Adrenal gland (tissue), 12 donors: Measurements from ENCODE around the gene TTF2. TPM values are rescaled to one million over a fixed set of nuclear protein-coding genes. Genes with fewer than 3 reads are reported as not detected.

ENCODE experiments used
- DNase-seq, 7 donors: peaks; one replicate each; pipeline ENCODE4 v3.0.0-alpha.2; 2019 to 2020
- H3K27ac ChIP-seq, 5 donors: fragments of 200-600 bp; sonication (generic) in 4 of 5; 1 replicate in 3 of 5; 2 replicates in 2 of 5; pipeline versions ENCODE4 v1.5.1 to v1.8.0; 2016 to 2020; ENCODE audit warnings: mild to moderate bottlenecking in 1 of 5
- H3K27me3 ChIP-seq: fragments of 200-600 bp; 2 replicates; pipeline ENCODE4 v1.8.0; 2021
- H3K36me3 ChIP-seq, 2 donors: fragments of 200-600 bp; replicated peaks in 1 of 2; 1 replicate in 1 of 2; 2 replicates in 1 of 2; pipeline versions ENCODE4 v1.5.1 to v1.8.0; 2018 to 2022
- H3K4me1 ChIP-seq, 2 donors: fragments of 200-600 bp; replicated peaks in 1 of 2; 1 replicate in 1 of 2; 2 replicates in 1 of 2; pipeline versions ENCODE4 v1.5.1 to v1.8.0; 2018 to 2021
- H3K4me3 ChIP-seq, 4 donors: fragments of 200-600 bp; sonication (generic) in 3 of 4; one replicate each; pipeline ENCODE4 v1.5.1; 2016 to 2018
- H3K9me3 ChIP-seq, 3 donors: fragments of 200-600 bp; sonication (generic) in 1 of 3; replicated peaks in 1 of 3; 1 replicate in 2 of 3; 2 replicates in 1 of 3; pipeline versions ENCODE4 v1.5.1 to v1.8.0; 2016 to 2021
- POLR2A ChIP-seq, 2 donors: fragments of 450-650 bp; IDR thresholded peaks; one replicate each; pipeline ENCODE4 v1.6.1; 2017; ENCODE audit warnings: antibody characterized with exemption in 2 of 2, mild to moderate bottlenecking in 2 of 2, moderate library complexity in 1 of 2
- WGBS, 4 donors: extraction: QIAGEN DNeasy Blood & Tissue Kit in 2 of 4; methylation state at CpG; one replicate each; pipeline versions ENCODE4 v1.1.5 to v1.1.7; 2013 to 2017; 5-methylcytosine and 5-hydroxymethylcytosine counted together
- intact Hi-C, 2 donors: fragments of 100-400 bp; cut with DNase I; formaldehyde crosslinking; loops; one replicate each; pipeline versions ENCODE4 v1.14.1 to v1.15.0; 2022 to 2023
- polyA plus RNA-seq, 3 donors: library from polyadenylated mRNA; stranded (reverse); fragments of 200-250 nt in 2 of 3; fragments of 350-450 nt in 1 of 3; fragmentation: Illumina TruSeq in 1 of 3; extraction: RNeasy Lipid Tissue Mini Kit (QIAGEN cat#74804) in 1 of 3; gene quantifications; one replicate each; pipeline ENCODE4 v1.2.3, GENCODE V29; 2013 to 2014
- total RNA-seq, 9 donors: library from RNA; depleted of rRNA in 4 of 9; stranded (reverse); fragments of >200 nt in 4 of 9; fragments of 120-200 nt in 1 of 9; fragmentation: NEBNext Ultra II Directional in 1 of 9; extraction: Animal tissue kit (Norgen Biotek cat#: 25700) in 1 of 9; gene quantifications; one replicate each; pipeline versions ENCODE4 v1.1.0 to v1.2.4, GENCODE V29; 2013 to 2023
- TF ChIP-seq, protein P1 (sequence below), 6 experiments: fragments of 450-650 bp in 4 of 6; fragments of 200-600 bp in 2 of 6; sonication (generic) in 1 of 6; IDR thresholded peaks; 1 replicate in 5 of 6; 2 replicates in 1 of 6; pipeline versions ENCODE4 v1.5.1 to v1.8.0; 2016 to 2021; ENCODE audit warnings: antibody characterized with exemption in 6 of 6, mild to moderate bottlenecking in 2 of 6, moderate library complexity in 1 of 6
- donor health status: healthy with polysubstance abuse.
- donor health status: Bipolar disorder and iron deficiency.
- donor health status: DM: yes; HTN: yes; CAD: no.
- donor health status: DM: no; HTN: no; CAD: no.
- donor health status: DM: no; HTN: no; CAD: no.
- donor health status: DM: yes; HTN: yes; CAD: no.

Gene TTF2
- total and polyA plus RNA-seq, 12 donors, result 3.5 to 28.2 (median 19.2) TPM

DNA sequence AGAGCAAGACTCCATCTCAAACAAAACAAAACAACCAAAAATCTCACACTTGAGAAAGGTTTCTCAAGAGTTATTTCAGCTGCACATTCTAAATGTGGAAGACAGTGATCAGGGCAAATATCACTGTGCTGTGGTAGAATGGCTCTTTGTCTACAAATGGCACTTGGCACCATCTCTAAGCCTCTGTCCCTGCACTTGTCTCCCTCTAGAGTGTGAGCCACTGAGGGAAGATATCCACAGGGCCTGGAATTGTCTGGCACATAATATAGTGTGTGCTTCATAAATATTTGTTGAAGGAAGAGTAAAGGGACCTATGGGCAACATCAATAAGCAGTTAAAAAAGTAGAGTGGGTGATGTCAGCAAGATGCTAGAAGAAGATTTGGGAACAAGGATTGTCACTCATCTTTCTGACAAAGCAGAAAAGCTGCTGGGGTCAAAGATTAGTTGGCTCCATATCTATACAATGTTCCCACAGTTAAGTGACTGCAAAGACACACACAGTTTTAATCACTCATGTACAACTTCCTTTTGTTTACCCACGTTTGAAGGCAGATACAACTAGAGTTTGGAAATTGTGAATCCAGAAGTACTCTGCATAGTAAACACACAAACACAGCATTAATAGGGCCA lies 39.5 kb upstream of the TTF2 start:
- DNase-seq, result no peak
- intact Hi-C loops, result no loop called here

DNA sequence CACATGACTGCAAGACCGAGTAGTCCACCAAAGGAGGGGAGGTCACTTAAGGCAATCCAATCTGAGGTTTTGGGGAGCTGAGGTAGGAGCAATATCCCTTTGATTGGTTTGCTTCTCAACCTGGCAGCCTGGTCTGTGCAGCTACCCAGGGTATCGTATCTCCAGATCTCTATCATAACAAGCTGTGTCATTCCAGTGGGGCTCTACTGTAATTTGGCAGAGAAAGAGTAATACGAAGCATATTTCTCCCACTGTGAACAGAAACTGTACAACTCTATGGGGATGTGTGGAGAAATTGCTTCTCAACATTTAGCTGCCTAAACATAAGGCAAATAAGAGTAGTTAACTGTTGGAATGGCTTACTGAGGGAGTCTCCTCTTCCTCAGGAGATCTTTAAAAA lies 38.0 kb upstream of the TTF2 start:
- TF ChIP-seq, protein P1, sequence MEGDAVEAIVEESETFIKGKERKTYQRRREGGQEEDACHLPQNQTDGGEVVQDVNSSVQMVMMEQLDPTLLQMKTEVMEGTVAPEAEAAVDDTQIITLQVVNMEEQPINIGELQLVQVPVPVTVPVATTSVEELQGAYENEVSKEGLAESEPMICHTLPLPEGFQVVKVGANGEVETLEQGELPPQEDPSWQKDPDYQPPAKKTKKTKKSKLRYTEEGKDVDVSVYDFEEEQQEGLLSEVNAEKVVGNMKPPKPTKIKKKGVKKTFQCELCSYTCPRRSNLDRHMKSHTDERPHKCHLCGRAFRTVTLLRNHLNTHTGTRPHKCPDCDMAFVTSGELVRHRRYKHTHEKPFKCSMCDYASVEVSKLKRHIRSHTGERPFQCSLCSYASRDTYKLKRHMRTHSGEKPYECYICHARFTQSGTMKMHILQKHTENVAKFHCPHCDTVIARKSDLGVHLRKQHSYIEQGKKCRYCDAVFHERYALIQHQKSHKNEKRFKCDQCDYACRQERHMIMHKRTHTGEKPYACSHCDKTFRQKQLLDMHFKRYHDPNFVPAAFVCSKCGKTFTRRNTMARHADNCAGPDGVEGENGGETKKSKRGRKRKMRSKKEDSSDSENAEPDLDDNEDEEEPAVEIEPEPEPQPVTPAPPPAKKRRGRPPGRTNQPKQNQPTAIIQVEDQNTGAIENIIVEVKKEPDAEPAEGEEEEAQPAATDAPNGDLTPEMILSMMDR (IDR thresholded peaks at IDR 0.05), result no peak
- TF ChIP-seq POLR2A (IDR thresholded peaks at IDR 0.05), result no peak
- intact Hi-C loops, result no loop called here
- no peak for DNase-seq
- Histone ChIP-seq H3K9me3 (no peaks in the 10 kb centered on the region), H3K36me3 (no peaks in the 10 kb centered on the region), H3K4me3 (no peak overlapping the region), H3K27ac (no peak overlapping the region), H3K27me3 (no peaks in the 10 kb centered on the region), H3K4me1 (no peaks in the 10 kb centered on the region)
- 59 to 85% (median 73%) methylated on average over 3 of the region's 3 CpGs for WGBS, 4 donors

More for the DNA sequence above, 39.5 kb upstream of the TTF2 start:
- WGBS, 4 donors, result 50 to 67% (median 57%) methylated on average over 1 of the region's 1 CpG
- no peaks in the 10 kb centered on the region for H3K27me3 ChIP-seq
- no peaks in the 10 kb centered on the region for H3K36me3 ChIP-seq
- H3K27ac ChIP-seq, result no peak overlapping the region
- no peaks in the 10 kb centered on the region for H3K9me3 ChIP-seq
- H3K4me3 ChIP-seq, result no peak overlapping the region
- no peaks in the 10 kb centered on the region for H3K4me1 ChIP-seq
- TF ChIP-seq, protein P1 (IDR thresholded peaks at IDR 0.05), result no peak
- no peak for TF ChIP-seq POLR2A (IDR thresholded peaks at IDR 0.05)

DNA sequence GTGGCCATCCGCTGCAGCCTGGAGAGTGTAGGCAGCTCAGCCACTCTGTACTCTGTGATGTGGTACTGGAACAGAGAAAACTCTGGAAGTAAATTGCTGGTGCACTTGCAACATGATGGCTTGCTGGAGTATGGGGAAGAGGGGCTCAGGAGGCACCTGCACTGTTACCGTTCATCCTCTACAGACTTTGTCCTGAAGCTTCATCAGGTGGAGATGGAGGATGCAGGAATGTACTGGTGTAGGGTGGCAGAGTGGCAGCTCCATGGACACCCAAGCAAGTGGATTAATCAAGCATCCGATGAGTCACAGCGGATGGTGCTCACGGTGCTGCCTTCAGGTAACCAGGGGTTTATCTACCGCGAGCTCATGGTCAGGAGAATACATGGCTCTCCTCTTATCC lies 34.6 kb upstream of the TTF2 start:
- 93 to 100% (median 96%) methylated on average over 7 of the region's 7 CpGs for WGBS, 4 donors
- H3K27ac ChIP-seq, result no peak overlapping the region
- no peaks in the 10 kb centered on the region for H3K9me3 ChIP-seq
- no peaks in the 10 kb centered on the region for H3K36me3 ChIP-seq
- no peaks in the 10 kb centered on the region for H3K4me1 ChIP-seq
- TF ChIP-seq POLR2A (IDR thresholded peaks at IDR 0.05), result no peak
- TF ChIP-seq, protein P1 (IDR thresholded peaks at IDR 0.05), result no peak
- H3K27me3 ChIP-seq, result no peaks in the 10 kb centered on the region
- H3K4me3 ChIP-seq, result no peak overlapping the region
- intact Hi-C loops, result no loop called here
- DNase-seq, result no peak

DNA sequence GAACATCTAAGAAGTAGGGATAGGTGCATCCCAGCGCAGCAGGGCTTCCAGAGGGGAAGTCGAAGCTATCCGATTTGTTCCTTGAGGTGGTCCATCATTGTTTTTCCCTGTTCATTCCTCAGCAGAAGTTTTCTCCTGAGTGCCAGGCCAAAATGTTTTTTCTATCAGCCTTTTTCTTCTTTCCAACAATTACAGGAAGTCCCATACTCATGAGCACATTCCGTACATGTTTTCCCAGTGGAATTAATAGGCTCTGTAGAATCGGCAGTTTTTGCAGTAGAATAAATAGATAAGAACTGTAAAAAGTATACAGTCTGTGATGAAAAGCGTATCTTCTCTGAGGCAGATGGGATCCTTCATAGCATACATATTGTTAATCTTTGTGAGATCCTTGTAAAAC lies 33.8 kb upstream of the TTF2 start:
- no peak overlapping the region for H3K4me3 ChIP-seq
- WGBS, 4 donors, result 65 to 71% (median 68%) methylated on average over 6 of the region's 6 CpGs
- DNase-seq, result no peak
- H3K36me3 ChIP-seq, result no peaks in the 10 kb centered on the region
- intact Hi-C loops, result no loop called here
- H3K9me3 ChIP-seq, result no peaks in the 10 kb centered on the region
- no peaks in the 10 kb centered on the region for H3K4me1 ChIP-seq
- TF ChIP-seq, protein P1 (IDR thresholded peaks at IDR 0.05), result no peak
- TF ChIP-seq POLR2A (IDR thresholded peaks at IDR 0.05), result no peak
- H3K27ac ChIP-seq, result no peak overlapping the region
- no peaks in the 10 kb centered on the region for H3K27me3 ChIP-seq
